ENCODE data around the gene DMBX1.

DNA sequence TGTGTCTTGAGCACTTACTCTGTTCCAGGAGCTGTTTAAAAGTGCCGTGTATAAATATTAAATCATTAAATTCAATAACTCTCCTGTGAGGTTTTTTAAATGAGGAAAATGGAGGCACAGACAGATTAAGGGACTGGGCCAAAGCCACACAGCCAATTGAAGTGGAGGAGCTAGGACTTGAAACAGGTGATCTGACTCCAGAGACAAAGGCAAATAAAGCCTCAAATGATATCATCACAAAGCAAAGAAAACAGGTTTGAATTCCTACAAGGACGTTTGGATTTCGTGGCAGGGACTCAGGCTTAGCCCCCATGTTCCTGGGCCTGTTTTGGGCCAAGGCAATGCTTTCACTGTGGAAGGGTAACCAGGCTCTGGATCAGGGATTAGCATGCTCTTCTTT is 45.2 kb upstream of the DMBX1 start:
- TF ChIP-seq, protein P1, sequence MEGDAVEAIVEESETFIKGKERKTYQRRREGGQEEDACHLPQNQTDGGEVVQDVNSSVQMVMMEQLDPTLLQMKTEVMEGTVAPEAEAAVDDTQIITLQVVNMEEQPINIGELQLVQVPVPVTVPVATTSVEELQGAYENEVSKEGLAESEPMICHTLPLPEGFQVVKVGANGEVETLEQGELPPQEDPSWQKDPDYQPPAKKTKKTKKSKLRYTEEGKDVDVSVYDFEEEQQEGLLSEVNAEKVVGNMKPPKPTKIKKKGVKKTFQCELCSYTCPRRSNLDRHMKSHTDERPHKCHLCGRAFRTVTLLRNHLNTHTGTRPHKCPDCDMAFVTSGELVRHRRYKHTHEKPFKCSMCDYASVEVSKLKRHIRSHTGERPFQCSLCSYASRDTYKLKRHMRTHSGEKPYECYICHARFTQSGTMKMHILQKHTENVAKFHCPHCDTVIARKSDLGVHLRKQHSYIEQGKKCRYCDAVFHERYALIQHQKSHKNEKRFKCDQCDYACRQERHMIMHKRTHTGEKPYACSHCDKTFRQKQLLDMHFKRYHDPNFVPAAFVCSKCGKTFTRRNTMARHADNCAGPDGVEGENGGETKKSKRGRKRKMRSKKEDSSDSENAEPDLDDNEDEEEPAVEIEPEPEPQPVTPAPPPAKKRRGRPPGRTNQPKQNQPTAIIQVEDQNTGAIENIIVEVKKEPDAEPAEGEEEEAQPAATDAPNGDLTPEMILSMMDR (IDR thresholded peaks at IDR 0.05), result no peak
- TF ChIP-seq POLR2A (IDR thresholded peaks at IDR 0.05), result no peak
